ENCODE measurements around the gene RAPGEF4.

DNA sequence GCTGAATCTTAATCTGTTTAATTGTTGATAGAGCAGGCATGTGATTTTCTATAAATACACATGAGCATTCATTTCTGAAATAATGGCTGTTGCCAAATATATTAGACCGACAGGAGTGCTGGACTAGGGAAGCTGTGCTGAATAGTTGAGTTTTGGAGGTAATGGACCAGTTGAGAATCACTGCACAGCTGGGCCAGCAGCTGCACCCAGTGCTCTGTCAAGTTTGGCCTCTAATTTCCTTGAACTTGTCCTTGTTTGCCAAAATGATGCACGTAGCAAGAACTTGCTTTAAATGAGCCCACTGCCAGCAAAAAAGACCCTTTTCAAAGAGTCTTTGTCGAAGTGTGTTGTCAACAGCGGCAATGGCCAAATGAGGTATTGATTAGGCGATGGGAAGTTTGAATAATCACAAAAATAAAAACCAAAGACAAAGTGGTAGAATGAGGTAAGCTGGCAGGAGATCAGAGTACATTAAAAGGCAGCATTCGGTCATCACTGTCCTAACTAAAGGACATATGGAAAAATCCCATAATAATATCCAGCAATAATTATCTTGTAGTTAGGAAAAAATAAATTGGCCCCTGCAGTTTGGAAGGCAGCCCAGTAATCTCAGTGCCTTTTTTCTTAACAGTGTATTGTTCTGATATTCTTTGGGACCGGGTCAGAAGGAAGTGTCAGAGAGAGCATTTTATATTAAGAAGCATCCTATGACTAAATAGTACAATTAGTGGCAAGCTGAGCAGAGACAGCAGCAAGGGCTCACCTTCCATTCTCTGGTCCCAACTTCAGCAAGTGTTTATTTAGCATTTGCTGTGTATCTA, 126.2 kb downstream of the RAPGEF4 start:
- TF ChIP-seq, protein P1, sequence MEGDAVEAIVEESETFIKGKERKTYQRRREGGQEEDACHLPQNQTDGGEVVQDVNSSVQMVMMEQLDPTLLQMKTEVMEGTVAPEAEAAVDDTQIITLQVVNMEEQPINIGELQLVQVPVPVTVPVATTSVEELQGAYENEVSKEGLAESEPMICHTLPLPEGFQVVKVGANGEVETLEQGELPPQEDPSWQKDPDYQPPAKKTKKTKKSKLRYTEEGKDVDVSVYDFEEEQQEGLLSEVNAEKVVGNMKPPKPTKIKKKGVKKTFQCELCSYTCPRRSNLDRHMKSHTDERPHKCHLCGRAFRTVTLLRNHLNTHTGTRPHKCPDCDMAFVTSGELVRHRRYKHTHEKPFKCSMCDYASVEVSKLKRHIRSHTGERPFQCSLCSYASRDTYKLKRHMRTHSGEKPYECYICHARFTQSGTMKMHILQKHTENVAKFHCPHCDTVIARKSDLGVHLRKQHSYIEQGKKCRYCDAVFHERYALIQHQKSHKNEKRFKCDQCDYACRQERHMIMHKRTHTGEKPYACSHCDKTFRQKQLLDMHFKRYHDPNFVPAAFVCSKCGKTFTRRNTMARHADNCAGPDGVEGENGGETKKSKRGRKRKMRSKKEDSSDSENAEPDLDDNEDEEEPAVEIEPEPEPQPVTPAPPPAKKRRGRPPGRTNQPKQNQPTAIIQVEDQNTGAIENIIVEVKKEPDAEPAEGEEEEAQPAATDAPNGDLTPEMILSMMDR (IDR thresholded peaks at IDR 0.05): no peak
- TF ChIP-seq POLR2A (IDR thresholded peaks at IDR 0.05): no peak

All from Peyer's patch (tissue), 4 donors.